Measurements from ENCODE around the gene CAMK2G.
"Not testable (repeated sequence)": the region's sequence is repeated elsewhere in the genome, so short reads cannot be mapped to it uniquely, and the experiment has no call there.

Gene CAMK2G

DNA sequence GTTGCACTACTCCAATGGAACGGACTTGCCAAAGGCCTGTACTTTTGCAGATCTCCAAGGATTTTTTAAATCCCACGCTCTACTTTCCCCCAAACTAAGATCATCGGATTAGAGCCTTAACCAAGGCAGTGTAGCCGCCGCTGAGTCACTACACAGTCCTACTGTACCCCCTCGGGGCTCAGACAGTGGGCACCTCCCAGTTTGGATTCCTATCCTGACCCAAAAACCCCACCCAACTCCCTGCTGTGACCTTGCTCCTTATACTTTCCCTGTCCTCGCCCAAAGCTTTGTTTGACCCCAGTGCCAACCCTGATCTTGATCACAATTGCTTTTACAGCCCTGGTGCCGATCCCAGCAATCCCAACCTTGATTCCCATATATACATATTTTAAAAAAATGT lies 19.1 kb upstream of the CAMK2G start:
- TF ChIP-seq, protein P1, sequence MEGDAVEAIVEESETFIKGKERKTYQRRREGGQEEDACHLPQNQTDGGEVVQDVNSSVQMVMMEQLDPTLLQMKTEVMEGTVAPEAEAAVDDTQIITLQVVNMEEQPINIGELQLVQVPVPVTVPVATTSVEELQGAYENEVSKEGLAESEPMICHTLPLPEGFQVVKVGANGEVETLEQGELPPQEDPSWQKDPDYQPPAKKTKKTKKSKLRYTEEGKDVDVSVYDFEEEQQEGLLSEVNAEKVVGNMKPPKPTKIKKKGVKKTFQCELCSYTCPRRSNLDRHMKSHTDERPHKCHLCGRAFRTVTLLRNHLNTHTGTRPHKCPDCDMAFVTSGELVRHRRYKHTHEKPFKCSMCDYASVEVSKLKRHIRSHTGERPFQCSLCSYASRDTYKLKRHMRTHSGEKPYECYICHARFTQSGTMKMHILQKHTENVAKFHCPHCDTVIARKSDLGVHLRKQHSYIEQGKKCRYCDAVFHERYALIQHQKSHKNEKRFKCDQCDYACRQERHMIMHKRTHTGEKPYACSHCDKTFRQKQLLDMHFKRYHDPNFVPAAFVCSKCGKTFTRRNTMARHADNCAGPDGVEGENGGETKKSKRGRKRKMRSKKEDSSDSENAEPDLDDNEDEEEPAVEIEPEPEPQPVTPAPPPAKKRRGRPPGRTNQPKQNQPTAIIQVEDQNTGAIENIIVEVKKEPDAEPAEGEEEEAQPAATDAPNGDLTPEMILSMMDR (IDR thresholded peaks at IDR 0.05; ENCODE audit: insufficient read depth, low read depth, low read length, missing control alignments), result no peak
- no peak for DNase-seq (ENCODE audit: low read depth)
- no peak overlapping the region for H3K4me3 ChIP-seq (ENCODE audit: low read depth, low read length)

DNA sequence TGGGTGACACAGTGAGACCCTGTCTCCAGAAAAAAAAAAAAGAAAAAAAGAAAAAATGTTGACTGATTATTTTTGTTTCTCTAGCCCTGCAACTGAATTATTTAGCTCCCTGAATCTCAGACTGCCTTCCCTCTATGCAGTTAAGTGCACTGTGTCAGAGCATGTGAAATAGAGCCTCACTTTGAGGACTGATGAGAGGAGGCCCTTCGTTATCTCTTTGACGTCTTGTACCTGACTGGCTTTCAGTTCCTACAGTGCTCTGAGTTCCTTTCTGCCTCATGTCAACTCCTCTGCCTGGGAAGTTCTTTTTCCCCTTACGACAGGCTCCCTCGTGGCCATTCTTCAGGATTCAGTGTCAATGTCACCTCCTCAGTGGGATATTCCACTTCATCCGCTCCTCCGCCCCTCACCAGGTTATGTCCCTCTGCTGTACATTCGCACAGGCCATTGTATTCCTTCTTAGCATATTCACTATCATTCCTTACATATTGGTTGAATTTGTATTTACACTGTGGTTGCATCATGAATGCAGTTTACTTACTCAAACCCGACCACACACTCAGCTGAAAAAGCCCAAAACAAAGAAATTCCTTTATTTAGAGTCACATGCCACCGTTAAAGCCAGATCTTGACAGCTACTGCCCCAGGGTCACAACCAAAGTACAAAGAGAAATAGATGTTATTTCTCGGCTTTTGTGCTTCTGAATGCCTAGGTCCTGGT lies 18.1 kb upstream of the CAMK2G start:
- no peak overlapping the region for H3K4me3 ChIP-seq (ENCODE audit: low read depth, low read length)
- DNase-seq (ENCODE audit: low read depth), result no peak
- TF ChIP-seq, protein P1 (IDR thresholded peaks at IDR 0.05; ENCODE audit: insufficient read depth, low read depth, low read length, missing control alignments), result no peak

DNA sequence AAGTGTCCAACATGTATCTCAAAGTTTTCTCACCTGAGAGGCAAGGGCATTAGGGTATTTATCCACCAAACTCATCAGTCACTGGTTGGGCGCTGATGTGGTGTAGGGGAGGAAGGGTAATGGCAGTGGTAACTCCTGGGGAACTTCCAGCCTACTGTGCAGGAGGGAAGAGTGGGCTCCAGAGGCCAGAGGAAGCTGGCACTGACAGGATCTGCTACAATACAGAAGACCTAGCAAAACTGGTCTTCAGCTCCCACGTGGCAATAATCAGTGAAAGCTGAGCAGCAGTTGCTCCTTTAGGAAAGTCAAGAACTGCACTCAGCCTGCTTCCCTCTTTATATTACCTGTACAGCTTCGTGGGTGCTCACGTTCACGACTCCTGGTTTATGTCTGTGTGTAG lies 17.2 kb upstream of the CAMK2G start:
- TF ChIP-seq, protein P1 (IDR thresholded peaks at IDR 0.05; ENCODE audit: insufficient read depth, low read depth, low read length, missing control alignments), result no peak
- no peak overlapping the region for H3K4me3 ChIP-seq (ENCODE audit: low read depth, low read length)

DNA sequence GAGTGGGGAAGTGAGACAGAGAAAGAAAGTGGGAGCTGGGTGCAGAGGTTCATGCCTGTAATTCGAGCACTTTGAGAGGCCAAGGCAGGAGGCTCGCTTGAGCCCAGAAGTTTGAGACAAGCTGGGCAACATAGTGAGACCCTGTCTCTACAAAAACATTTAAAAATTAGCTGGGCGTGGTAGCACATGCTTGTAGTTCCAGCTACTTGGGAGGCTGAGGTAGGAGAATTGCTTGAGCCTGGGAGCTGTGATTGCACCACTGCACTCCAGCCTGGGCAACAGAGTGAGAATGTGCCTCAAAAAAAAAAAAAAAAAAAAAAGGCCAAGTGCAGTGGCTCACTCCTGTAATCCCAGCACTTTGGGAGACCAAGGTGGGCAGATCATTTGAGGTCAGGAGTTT lies 16.5 kb upstream of the CAMK2G start:
- H3K4me3 ChIP-seq (ENCODE audit: low read depth, low read length); DNase-seq (ENCODE audit: low read depth): not testable (repeated sequence)

More for the DNA sequence above, 17.2 kb upstream of the CAMK2G start:
- no peak for DNase-seq (ENCODE audit: low read depth)

DNA sequence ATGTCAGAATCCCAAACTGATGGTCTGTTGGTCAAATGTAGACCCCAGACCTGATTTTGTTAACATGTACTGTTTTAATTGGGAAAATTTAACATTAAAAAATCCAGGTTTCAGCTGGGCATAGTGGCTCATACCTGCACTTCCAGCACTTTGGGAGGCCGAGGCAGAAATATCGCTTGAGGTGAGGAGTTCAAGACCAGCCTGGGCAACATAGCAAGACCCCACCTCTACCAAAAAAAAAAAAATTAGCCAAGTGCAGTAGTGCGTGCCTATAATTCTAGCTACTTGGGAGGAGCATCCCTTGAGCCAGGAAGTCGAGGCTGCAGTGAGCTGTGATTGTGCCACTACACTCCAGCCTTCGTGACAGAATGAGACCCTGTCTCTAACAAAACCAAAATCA lies 15.9 kb upstream of the CAMK2G start:
- TF ChIP-seq, protein P1 (IDR thresholded peaks at IDR 0.05; ENCODE audit: insufficient read depth, low read depth, low read length, missing control alignments), result no peak
- H3K4me3 ChIP-seq (ENCODE audit: low read depth, low read length), result no peak overlapping the region
- DNase-seq (ENCODE audit: low read depth), result no peak

DNA sequence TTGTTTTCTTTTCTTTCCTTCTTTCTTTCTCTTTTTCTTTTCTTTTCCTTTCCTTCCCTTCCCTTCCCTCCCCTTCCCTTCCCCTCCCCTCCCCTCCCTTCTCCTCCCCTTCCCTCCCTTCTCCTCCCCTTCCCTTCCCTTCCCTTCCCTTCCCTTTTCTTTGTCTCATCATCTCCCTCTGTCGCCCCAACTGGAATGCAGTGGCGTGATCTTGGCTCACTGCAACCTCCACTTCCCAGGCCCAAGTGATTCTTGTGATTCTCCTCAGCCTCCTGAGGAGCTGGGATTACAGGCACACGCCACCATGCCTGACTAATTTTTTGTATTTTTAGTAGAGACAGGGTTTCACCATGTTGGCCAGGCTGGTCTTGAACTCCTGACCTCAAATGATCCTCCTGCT lies 15.1 kb upstream of the CAMK2G start:
- H3K4me3 ChIP-seq (ENCODE audit: low read depth, low read length); DNase-seq (ENCODE audit: low read depth): not testable (repeated sequence)

DNA sequence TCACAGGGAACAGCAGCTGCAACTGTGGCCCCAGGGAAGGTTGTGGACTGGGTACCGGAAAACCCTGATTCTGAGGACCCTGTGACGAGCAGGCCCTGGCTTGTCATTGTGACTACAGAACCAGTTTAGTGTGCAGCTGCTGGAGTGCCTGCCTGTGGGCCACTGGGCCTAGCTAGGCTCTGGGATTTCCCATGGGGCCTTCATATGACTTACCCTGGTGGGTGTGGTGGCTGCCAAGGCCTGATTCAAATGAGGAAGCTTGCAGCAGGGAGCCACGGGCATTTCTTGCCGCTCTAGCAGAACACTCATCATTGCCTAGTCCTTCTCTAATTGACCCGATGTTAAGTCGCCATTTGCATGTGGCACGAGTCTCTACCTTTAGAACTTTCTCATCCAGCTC lies 14.7 kb upstream of the CAMK2G start:
- no peak overlapping the region for H3K4me3 ChIP-seq (ENCODE audit: low read depth, low read length)
- TF ChIP-seq, protein P1 (IDR thresholded peaks at IDR 0.05; ENCODE audit: insufficient read depth, low read depth, low read length, missing control alignments), result no peak

DNA sequence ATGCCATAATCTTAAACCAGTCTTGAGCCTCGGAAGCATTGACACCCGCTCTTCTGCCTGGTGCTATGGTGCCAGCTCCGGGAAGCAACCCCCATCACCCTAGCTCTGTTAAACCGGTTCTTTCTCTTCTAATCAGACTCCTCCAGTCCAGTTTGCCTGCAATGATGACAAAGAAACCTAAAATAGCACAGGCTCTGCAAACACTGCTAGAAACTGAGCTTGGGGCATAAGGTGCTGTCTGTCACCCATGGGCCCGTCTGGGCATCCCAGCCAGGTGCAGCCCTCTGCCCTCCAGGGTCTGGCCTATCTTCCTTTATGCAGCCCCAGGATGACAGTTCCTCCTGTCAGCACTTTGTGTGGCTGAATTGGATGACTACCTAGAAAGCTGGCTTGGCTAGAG lies 14.2 kb upstream of the CAMK2G start:
- TF ChIP-seq, protein P1 (IDR thresholded peaks at IDR 0.05; ENCODE audit: insufficient read depth, low read depth, low read length, missing control alignments), result no peak
- DNase-seq (ENCODE audit: low read depth), result no peak
- no peak overlapping the region for H3K4me3 ChIP-seq (ENCODE audit: low read depth, low read length)

More for the DNA sequence above, 14.7 kb upstream of the CAMK2G start:
- DNase-seq (ENCODE audit: low read depth), result peak; percentile 75

Measured in GM12865 (cell line).